ENCODE results near the gene KIAA0319L.

GRCh38 chr1:35386959-35387358 is 170.2 kb downstream of the KIAA0319L start:
- no peak for TF ChIP-seq CTCF (optimal IDR thresholded peaks at IDR 0.05 in 1 of 3, IDR thresholded peaks at IDR 0.05 in 1 of 3, conservative IDR thresholded peaks at IDR 0.05 in 1 of 3; ENCODE audit: extremely low read depth in 1 of 3, insufficient read depth in 2 of 3, low read length in 3 of 3)
- TF ChIP-seq EZH2 (IDR thresholded peaks at IDR 0.05; ENCODE audit: low read length), result no peak

Measured in keratinocyte (primary cell).